GM12891 (cell line): ENCODE results near the gene CALML4.

Source experiments
- PAX5 ChIP-seq: IDR thresholded peaks from 2 replicates; pipeline ENCODE4 v1.6.1; 2011; ENCODE audit warnings: low read length, moderate library complexity, mild to moderate bottlenecking; ENCODE audit not compliant: insufficient read depth, severe bottlenecking
- POLR2A ChIP-seq: IDR thresholded peaks from 2 replicates; pipeline ENCODE4 v1.6.1; 2011; ENCODE audit warnings: low read depth, low read length, control low read depth
- POLR2AphosphoS5 ChIP-seq: IDR thresholded peaks from 2 replicates; pipeline ENCODE4 v1.6.1; 2011; ENCODE audit warnings: low read depth, low read length, control low read depth
- POU2F2 ChIP-seq: IDR thresholded peaks from 2 replicates; pipeline ENCODE4 v1.6.1; 2011; ENCODE audit warnings: low read depth, mild to moderate bottlenecking, control low read depth, low read length, moderate library complexity
- SPI1 ChIP-seq: IDR thresholded peaks from 2 replicates; pipeline ENCODE4 v1.6.1; 2011; ENCODE audit warnings: low read depth, low read length, control low read depth
- TAF1 ChIP-seq: IDR thresholded peaks from 2 replicates; pipeline ENCODE4 v1.6.1; 2011; ENCODE audit warnings: low read depth, low read length, control low read depth

GRCh38 chr15:68208636-68209240, 3.6 kb upstream of the CALML4 start:
- TF ChIP-seq TAF1 (no peak), POLR2AphosphoS5 (no peak), POLR2A (no peak), POU2F2 (no peak), SPI1 (no peak), PAX5 (no peak)
